HepG2 (cell line): Measurements from ENCODE around the gene HEPN1. TPM values are rescaled to one million over a fixed set of nuclear protein-coding genes. Genes with fewer than 3 reads are reported as not detected.

ENCODE experiments used
- EEA1 ChIP-seq: sonication (generic); formaldehyde crosslinking; IDR thresholded peaks from 2 replicates; pipeline ENCODE4 v1.5.1; 2020; ENCODE audit warnings: mild to moderate bottlenecking, missing genetic modification reagents, borderline replicate concordance
- ETV6 ChIP-seq: sonication (generic); formaldehyde crosslinking; conservative IDR thresholded peaks from 2 replicates; pipeline ENCODE4 v1.4.0; 2020; ENCODE audit warnings: missing genetic modification reagents
- FOXO1 ChIP-seq: sonication (generic); formaldehyde crosslinking; IDR thresholded peaks from 2 replicates; pipeline ENCODE4 v1.4.0; 2020; ENCODE audit warnings: missing genetic modification reagents
- GFI1 ChIP-seq: sonication (generic); formaldehyde crosslinking; IDR thresholded peaks from 2 replicates; pipeline ENCODE4 v1.5.0; 2020; ENCODE audit warnings: missing genetic modification reagents, mild to moderate bottlenecking, borderline replicate concordance
- GTF3A ChIP-seq: sonication (generic); formaldehyde crosslinking; conservative IDR thresholded peaks from 2 replicates; pipeline ENCODE4 v1.4.0; 2020; ENCODE audit warnings: mild to moderate bottlenecking, missing genetic modification reagents
- HES4 ChIP-seq: sonication (generic); formaldehyde crosslinking; IDR thresholded peaks from 2 replicates; pipeline ENCODE4 v1.9.0; 2021; ENCODE audit warnings: mild to moderate bottlenecking, missing genetic modification reagents, borderline replicate concordance
- JARID2 ChIP-seq: sonication (generic); formaldehyde crosslinking; IDR thresholded peaks from 2 replicates; pipeline ENCODE4 v1.8.1; 2023; ENCODE audit warnings: missing genetic modification reagents, inconsistent platforms; ENCODE audit not compliant: insufficient replicate concordance
- RARA ChIP-seq: IDR thresholded peaks from 2 replicates; pipeline ENCODE4 v1.6.1; 2016; ENCODE audit warnings: missing genetic modification reagents, missing compliant biosample characterization
- SALL1 ChIP-seq: sonication (generic); formaldehyde crosslinking; IDR thresholded peaks from 2 replicates; pipeline ENCODE4 v1.8.0; 2022; ENCODE audit warnings: mild to moderate bottlenecking, missing genetic modification reagents
- SP5 ChIP-seq: IDR thresholded peaks from 2 replicates; pipeline ENCODE4 v1.6.1; 2016; ENCODE audit warnings: low read depth, borderline replicate concordance
- ZMYM4 ChIP-seq: sonication (generic); formaldehyde crosslinking; IDR thresholded peaks from 2 replicates; pipeline ENCODE4 v1.8.1; 2023; ENCODE audit warnings: mild to moderate bottlenecking, missing genetic modification reagents
- ZNF670 ChIP-seq: sonication (generic); formaldehyde crosslinking; IDR thresholded peaks from 2 replicates; pipeline ENCODE4 v1.8.0; 2022; ENCODE audit warnings: mild to moderate bottlenecking, missing genetic modification reagents, borderline replicate concordance
- ZNF777 ChIP-seq: sonication (generic); formaldehyde crosslinking; IDR thresholded peaks from 2 replicates; pipeline ENCODE4 v1.4.0; 2020; ENCODE audit warnings: missing genetic modification reagents
- polyA plus RNA-seq, 8 experiments: library from polyadenylated mRNA; depleted of rRNA in 3 of 8; stranded (reverse) in 7 of 8; unstranded in 1 of 8; fragments of >200 nt; fragmentation: Illumina TruSeq in 4 of 8; extraction: Trizol in 4 of 8; gene quantifications; 2 replicates each; pipeline versions ENCODE4 v1.2.1 to v1.2.3, GENCODE V29; 2011 to 2016; ENCODE audit warnings: low read depth in 4 of 8, missing spikeins in 1 of 8, mixed read lengths in 1 of 8; ENCODE audit not compliant: insufficient read depth in 1 of 8
- total RNA-seq, 5 experiments: library from RNA; depleted of rRNA; stranded (reverse); fragments of >200 nt; fragmentation: Illumina TruSeq; extraction: Trizol; gene quantifications; 2 replicates each; pipeline ENCODE4 v1.2.3, GENCODE V29; 2016; ENCODE audit warnings: low read depth in 1 of 5
- TF ChIP-seq, protein P1 (sequence below): IDR thresholded peaks from 2 replicates; pipeline ENCODE4 v1.6.1; 2012; ENCODE audit warnings: low read length, improper control_type of control experiment
- TF ChIP-seq, protein P2 (sequence below): sonication (generic); formaldehyde crosslinking; IDR thresholded peaks from 2 replicates; pipeline ENCODE4 v1.5.1; 2020; ENCODE audit warnings: missing genetic modification reagents, mild to moderate bottlenecking, borderline replicate concordance
- TF ChIP-seq, protein P3 (sequence below): sonication (generic); formaldehyde crosslinking; IDR thresholded peaks from 2 replicates; pipeline ENCODE4 v1.4.0; 2020; ENCODE audit warnings: mild to moderate bottlenecking, missing genetic modification reagents
- TF ChIP-seq, protein P4 (sequence below): IDR thresholded peaks from 2 replicates; pipeline ENCODE4 v1.6.1; 2016
- TF ChIP-seq, protein P5 (sequence below): sonication (generic); formaldehyde crosslinking; IDR thresholded peaks from 2 replicates; pipeline ENCODE4 v1.4.0; 2020; ENCODE audit warnings: missing genetic modification reagents, borderline replicate concordance
- TF ChIP-seq, protein P6 (sequence below): sonication (generic); formaldehyde crosslinking; IDR thresholded peaks from 2 replicates; pipeline ENCODE4 v1.8.1; 2023; ENCODE audit warnings: missing genetic modification reagents, inconsistent platforms, borderline replicate concordance

HEPN1 gene
- total and polyA plus RNA-seq, 2 of the 13 experiments (the other 11 are each of a cell fraction or from before 2014, with no cell fraction given), result not detected

DNA sequence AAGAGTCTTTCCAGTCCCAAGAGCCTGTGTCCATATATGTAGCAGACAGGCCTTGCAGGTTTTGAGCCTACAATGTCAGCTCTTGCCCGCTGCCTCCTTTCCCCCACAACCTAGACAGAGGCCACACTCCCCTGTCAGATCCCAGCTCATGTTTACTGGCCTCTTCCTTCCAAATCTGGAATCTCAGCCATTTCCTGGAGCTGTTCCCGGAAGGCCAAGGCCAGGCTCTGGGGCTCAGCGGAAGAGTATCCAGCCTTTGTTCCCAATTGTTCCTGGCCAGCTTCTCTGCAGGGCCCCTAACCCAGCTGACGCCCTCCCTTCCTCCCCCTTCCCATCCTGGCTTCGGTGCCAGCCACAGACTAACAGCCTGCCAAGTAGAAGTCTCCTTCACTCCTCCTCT lies 20.3 kb upstream of the HEPN1 start (continued):
- TF ChIP-seq, protein P1, sequence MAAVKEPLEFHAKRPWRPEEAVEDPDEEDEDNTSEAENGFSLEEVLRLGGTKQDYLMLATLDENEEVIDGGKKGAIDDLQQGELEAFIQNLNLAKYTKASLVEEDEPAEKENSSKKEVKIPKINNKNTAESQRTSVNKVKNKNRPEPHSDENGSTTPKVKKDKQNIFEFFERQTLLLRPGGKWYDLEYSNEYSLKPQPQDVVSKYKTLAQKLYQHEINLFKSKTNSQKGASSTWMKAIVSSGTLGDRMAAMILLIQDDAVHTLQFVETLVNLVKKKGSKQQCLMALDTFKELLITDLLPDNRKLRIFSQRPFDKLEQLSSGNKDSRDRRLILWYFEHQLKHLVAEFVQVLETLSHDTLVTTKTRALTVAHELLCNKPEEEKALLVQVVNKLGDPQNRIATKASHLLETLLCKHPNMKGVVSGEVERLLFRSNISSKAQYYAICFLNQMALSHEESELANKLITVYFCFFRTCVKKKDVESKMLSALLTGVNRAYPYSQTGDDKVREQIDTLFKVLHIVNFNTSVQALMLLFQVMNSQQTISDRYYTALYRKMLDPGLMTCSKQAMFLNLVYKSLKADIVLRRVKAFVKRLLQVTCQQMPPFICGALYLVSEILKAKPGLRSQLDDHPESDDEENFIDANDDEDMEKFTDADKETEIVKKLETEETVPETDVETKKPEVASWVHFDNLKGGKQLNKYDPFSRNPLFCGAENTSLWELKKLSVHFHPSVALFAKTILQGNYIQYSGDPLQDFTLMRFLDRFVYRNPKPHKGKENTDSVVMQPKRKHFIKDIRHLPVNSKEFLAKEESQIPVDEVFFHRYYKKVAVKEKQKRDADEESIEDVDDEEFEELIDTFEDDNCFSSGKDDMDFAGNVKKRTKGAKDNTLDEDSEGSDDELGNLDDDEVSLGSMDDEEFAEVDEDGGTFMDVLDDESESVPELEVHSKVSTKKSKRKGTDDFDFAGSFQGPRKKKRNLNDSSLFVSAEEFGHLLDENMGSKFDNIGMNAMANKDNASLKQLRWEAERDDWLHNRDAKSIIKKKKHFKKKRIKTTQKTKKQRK, result no peak
- TF ChIP-seq, protein P2, sequence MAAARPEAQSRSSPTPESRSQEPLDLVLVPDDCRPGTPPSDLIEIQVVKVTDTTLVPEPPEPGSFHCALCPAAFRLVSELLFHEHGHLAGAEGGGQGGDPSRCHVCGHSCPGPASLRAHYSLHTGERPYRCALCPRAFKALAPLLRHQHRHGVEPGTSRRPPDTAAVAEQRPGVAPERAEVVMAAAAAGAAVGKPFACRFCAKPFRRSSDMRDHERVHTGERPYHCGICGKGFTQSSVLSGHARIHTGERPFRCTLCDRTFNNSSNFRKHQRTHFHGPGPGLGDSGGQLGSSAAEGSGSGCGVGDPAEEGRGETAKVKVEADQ (CRISPR knock-in tag), result no peak
- no peak; the same call in 1 of the 2 replicates for TF ChIP-seq ZMYM4 (CRISPR knock-in tag)
- TF ChIP-seq, protein P3, sequence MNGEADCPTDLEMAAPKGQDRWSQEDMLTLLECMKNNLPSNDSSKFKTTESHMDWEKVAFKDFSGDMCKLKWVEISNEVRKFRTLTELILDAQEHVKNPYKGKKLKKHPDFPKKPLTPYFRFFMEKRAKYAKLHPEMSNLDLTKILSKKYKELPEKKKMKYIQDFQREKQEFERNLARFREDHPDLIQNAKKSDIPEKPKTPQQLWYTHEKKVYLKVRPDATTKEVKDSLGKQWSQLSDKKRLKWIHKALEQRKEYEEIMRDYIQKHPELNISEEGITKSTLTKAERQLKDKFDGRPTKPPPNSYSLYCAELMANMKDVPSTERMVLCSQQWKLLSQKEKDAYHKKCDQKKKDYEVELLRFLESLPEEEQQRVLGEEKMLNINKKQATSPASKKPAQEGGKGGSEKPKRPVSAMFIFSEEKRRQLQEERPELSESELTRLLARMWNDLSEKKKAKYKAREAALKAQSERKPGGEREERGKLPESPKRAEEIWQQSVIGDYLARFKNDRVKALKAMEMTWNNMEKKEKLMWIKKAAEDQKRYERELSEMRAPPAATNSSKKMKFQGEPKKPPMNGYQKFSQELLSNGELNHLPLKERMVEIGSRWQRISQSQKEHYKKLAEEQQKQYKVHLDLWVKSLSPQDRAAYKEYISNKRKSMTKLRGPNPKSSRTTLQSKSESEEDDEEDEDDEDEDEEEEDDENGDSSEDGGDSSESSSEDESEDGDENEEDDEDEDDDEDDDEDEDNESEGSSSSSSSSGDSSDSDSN (CRISPR knock-in tag), result peak; percentile 71; the same call in 1 of the 2 replicates
- TF ChIP-seq, protein P4, sequence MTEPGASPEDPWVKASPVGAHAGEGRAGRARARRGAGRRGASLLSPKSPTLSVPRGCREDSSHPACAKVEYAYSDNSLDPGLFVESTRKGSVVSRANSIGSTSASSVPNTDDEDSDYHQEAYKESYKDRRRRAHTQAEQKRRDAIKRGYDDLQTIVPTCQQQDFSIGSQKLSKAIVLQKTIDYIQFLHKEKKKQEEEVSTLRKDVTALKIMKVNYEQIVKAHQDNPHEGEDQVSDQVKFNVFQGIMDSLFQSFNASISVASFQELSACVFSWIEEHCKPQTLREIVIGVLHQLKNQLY (CRISPR knock-in tag), result no peak
- TF ChIP-seq JARID2 (CRISPR knock-in tag), result no peak
- TF ChIP-seq, protein P5, sequence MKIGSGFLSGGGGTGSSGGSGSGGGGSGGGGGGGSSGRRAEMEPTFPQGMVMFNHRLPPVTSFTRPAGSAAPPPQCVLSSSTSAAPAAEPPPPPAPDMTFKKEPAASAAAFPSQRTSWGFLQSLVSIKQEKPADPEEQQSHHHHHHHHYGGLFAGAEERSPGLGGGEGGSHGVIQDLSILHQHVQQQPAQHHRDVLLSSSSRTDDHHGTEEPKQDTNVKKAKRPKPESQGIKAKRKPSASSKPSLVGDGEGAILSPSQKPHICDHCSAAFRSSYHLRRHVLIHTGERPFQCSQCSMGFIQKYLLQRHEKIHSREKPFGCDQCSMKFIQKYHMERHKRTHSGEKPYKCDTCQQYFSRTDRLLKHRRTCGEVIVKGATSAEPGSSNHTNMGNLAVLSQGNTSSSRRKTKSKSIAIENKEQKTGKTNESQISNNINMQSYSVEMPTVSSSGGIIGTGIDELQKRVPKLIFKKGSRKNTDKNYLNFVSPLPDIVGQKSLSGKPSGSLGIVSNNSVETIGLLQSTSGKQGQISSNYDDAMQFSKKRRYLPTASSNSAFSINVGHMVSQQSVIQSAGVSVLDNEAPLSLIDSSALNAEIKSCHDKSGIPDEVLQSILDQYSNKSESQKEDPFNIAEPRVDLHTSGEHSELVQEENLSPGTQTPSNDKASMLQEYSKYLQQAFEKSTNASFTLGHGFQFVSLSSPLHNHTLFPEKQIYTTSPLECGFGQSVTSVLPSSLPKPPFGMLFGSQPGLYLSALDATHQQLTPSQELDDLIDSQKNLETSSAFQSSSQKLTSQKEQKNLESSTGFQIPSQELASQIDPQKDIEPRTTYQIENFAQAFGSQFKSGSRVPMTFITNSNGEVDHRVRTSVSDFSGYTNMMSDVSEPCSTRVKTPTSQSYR (CRISPR knock-in tag), result no peak
- TF ChIP-seq ZNF670, result no peak
- peak; percentile 95 for TF ChIP-seq GFI1 (CRISPR knock-in tag)
- TF ChIP-seq RARA (CRISPR knock-in tag), result peak; percentile 91
- TF ChIP-seq ETV6 (CRISPR knock-in tag), result peak; percentile 97
- TF ChIP-seq, protein P6, sequence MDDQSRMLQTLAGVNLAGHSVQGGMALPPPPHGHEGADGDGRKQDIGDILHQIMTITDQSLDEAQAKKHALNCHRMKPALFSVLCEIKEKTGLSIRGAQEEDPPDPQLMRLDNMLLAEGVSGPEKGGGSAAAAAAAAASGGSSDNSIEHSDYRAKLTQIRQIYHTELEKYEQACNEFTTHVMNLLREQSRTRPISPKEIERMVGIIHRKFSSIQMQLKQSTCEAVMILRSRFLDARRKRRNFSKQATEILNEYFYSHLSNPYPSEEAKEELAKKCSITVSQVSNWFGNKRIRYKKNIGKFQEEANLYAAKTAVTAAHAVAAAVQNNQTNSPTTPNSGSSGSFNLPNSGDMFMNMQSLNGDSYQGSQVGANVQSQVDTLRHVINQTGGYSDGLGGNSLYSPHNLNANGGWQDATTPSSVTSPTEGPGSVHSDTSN (CRISPR knock-in tag), result no peak
- no peak for TF ChIP-seq EEA1 (CRISPR knock-in tag)
- TF ChIP-seq SALL1 (CRISPR knock-in tag), result peak; percentile 66; the same call in 1 of the 2 replicates
- TF ChIP-seq ZNF777, result no peak
- no peak for TF ChIP-seq GTF3A (CRISPR knock-in tag)
- no peak for TF ChIP-seq HES4 (CRISPR knock-in tag)
- TF ChIP-seq SP5 (CRISPR knock-in tag), result peak; percentile 25; the same call in 1 of the 2 replicates
- TF ChIP-seq FOXO1 (CRISPR knock-in tag), result peak; percentile 50; the same call in 1 of the 2 replicates
